ENCODE measurements around the gene KLF6. TPM values are rescaled to one million over a fixed set of nuclear protein-coding genes. Genes with fewer than 3 reads are reported as not detected.

The KLF6 gene
- total RNA-seq, 1 donor from 2014 or later, result 151 TPM

GRCh38 chr10:3812141-3812540 lies 27.1 kb upstream of the KLF6 start:
- CTCF ChIA-PET, result no interaction called here
- intact Hi-C loops (cut with micrococcal nuclease), result no loop called here
- no peaks in the 10 kb centered on the region for H3K27me3 Mint-ChIP-seq
- H3K27ac Mint-ChIP-seq, result peak overlapping the region; percentile 84
- ATAC-seq (ENCODE audit: low read depth) (no peak), DNase-seq (no peak)
- POLR2A ChIA-PET, result interaction anchor here (0.8 to 5.6 kb wide), 6 partner anchors 19 to 100 kb away, joined by 3 to 95 read pairs (median 5); partner anchors contain the start of gene KLF6
- peaks cover 44% of the 10 kb centered on the region for H3K4me1 Mint-ChIP-seq
- H3K36me3 Mint-ChIP-seq (ENCODE audit: low read depth), result no peaks in the 10 kb centered on the region
- TF ChIP-seq, protein P1, sequence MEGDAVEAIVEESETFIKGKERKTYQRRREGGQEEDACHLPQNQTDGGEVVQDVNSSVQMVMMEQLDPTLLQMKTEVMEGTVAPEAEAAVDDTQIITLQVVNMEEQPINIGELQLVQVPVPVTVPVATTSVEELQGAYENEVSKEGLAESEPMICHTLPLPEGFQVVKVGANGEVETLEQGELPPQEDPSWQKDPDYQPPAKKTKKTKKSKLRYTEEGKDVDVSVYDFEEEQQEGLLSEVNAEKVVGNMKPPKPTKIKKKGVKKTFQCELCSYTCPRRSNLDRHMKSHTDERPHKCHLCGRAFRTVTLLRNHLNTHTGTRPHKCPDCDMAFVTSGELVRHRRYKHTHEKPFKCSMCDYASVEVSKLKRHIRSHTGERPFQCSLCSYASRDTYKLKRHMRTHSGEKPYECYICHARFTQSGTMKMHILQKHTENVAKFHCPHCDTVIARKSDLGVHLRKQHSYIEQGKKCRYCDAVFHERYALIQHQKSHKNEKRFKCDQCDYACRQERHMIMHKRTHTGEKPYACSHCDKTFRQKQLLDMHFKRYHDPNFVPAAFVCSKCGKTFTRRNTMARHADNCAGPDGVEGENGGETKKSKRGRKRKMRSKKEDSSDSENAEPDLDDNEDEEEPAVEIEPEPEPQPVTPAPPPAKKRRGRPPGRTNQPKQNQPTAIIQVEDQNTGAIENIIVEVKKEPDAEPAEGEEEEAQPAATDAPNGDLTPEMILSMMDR (IDR thresholded peaks at IDR 0.05), result no peak
- H3K9me3 Mint-ChIP-seq, result no peaks in the 10 kb centered on the region
- no peak overlapping the region for H3K4me3 Mint-ChIP-seq

DNA sequence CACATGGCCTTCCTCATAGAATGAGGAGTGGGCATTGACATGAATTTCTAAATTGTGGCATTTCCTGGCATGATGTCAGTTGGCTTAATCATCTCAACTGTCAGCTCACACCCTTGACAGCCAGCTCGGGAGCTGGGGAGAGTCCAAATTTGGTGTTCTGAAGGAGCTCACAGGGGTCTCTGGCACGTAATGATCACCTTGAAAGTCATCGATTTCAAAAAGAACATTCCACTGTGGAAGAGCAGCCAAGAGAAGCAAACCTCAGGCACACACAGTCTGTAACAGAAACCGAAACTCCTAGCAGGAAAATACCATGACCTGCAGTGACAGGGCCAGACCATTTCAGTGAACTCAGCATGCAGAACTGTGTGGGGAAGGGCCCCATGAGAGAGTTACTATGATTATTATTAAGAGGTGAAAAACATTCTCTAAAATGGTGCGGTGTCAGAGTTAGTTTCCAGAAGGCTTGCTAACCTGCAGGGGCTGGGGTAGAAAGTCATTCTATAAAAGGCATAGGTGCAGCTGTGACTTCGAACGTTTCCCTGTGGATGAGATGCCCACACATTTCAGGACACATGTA lies 26.4 kb upstream of the KLF6 start:
- DNase-seq (peak; percentile 29), ATAC-seq (ENCODE audit: low read depth) (peak; percentile 95)
- TF ChIP-seq, protein P1 (IDR thresholded peaks at IDR 0.05), result no peak
- Mint-ChIP-seq H3K27me3 (no peaks in the 10 kb centered on the region), H3K4me3 (peak overlapping the region; percentile 74), H3K4me1 (peaks cover 52% of the 10 kb centered on the region), H3K36me3 (ENCODE audit: low read depth) (no peaks in the 10 kb centered on the region), H3K9me3 (no peaks in the 10 kb centered on the region), H3K27ac (peak overlapping the region; percentile 84)
- POLR2A ChIA-PET, result interaction anchor here (0.6 to 5.6 kb wide), 8 partner anchors 20 to 124 kb away, joined by 3 to 95 read pairs (median 4); partner anchors contain the start of gene KLF6
- intact Hi-C loops (cut with micrococcal nuclease), result loop anchor here (1.0 kb wide), 5 partner anchors 18 to 62 kb away; partner anchors contain the start of gene KLF6
- CTCF ChIA-PET, result interaction anchor here (1.4 kb wide), 1 partner anchor 26 kb away, joined by 3 read pairs; the partner anchor contains the start of gene KLF6

DNA sequence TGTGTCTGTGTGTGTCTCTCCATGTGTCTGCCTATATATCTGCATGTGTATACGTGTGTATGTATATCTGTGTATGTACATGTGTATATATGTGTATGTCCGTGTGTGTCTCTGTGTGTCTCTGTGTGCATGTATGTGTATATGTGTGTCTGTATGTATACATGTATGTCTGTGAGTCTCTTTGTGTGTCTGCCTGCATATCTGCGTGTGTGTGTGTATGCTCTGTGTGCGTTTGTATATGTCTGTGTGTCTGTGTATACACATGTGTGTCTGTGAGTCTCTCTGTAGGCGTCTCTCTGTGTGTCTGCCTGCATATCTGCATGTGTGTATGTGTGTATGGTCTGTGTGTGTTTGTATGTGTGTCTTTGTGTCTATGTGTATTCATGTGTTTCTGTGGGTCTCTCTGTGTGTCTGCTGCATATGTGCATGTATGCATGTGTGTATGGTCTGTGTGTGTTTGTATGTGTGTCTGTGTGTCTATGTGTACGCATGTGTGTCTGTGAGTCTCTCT lies 23.7 kb upstream of the KLF6 start:
- POLR2A ChIA-PET, result interaction anchor here (2.3 to 4.7 kb wide), 2 partner anchors 25 to 51 kb away, joined by 5 to 144 read pairs; partner anchors contain the start of gene KLF6
- Mint-ChIP-seq H3K4me1 (peaks cover 76% of the 10 kb centered on the region), H3K9me3 (no peaks in the 10 kb centered on the region), H3K36me3 (ENCODE audit: low read depth) (no peaks in the 10 kb centered on the region), H3K27me3 (no peaks in the 10 kb centered on the region), H3K27ac (no peak overlapping the region), H3K4me3 (no peak overlapping the region)
- TF ChIP-seq, protein P1 (IDR thresholded peaks at IDR 0.05), result no peak
- CTCF ChIA-PET, result no interaction called here
- DNase-seq (no peak), ATAC-seq (ENCODE audit: low read depth) (no peak)
- intact Hi-C loops (cut with micrococcal nuclease), result no loop called here

DNA sequence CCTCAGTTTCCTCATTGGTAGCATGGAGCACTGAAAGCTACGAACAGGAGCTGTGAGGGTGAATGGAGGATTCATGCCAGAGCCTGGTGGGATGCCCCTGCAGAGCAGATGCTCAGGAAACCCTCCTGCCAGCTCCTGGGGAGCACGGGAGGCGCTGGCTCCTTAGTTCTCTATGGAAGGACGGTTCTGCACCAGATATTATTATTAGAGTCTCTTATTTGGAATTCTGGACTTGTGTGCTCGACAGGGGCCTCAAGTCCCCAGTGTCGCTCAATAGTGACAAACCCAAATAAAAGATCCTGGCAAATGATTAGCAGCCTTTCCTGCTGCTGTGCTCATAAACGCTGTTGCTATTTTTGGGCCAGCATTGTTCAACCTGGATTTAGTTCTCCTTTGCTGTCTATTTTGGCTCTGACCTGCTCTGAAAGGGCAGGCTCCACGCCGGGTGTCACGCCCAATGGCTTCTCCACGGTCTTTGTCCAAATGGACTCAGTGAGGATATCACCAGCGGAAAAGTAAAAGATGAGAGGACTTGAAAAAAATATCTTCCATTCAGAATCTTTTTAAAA lies 23.0 kb upstream of the KLF6 start:
- Mint-ChIP-seq H3K27ac (no peak overlapping the region), H3K4me1 (peaks cover 82% of the 10 kb centered on the region), H3K4me3 (no peak overlapping the region), H3K27me3 (no peaks in the 10 kb centered on the region), H3K36me3 (ENCODE audit: low read depth) (no peaks in the 10 kb centered on the region), H3K9me3 (no peaks in the 10 kb centered on the region)
- no peak for DNase-seq
- ChIA-PET CTCF (no interaction called here), POLR2A (interaction anchor here (4.7 kb wide), 1 partner anchor 24 kb away, joined by 144 read pairs; the partner anchor contains the start of gene KLF6)
- TF ChIP-seq, protein P1 (IDR thresholded peaks at IDR 0.05), result no peak
- no peak for ATAC-seq (ENCODE audit: low read depth)
- intact Hi-C loops (cut with micrococcal nuclease), result no loop called here
